GM12878 (cell line): ENCODE results near the gene IQCC. TPM values are rescaled to one million over a fixed set of nuclear protein-coding genes. Genes with fewer than 3 reads are reported as not detected.

Experiments used
- ATAC-seq: fragments of 200-7000 bp; cut with Tn5 transposase; 3 replicates; pipeline ENCODE4 v1.9.1; 2020; ENCODE audit warnings: mild to moderate bottlenecking, moderate library complexity
- BruUV-seq: library from RNA; stranded (reverse); fragments of 400-500 nt; replicated peaks from 2 replicates; lab custom pipeline; 2021; lab: Mats Ljungman, UMichigan
- CTCF ChIA-PET: fragments of 300-600 bp; sonication (Branson Sonifier 250); formaldehyde crosslinking; extraction: SDS; loops from one replicate; lab custom pipeline; 2021; ENCODE audit warnings: inconsistent platforms; lab: Yijun Ruan, JAX
- POLR2A ChIA-PET: fragments of 350-600 bp; formaldehyde crosslinking; extraction: SDS; loops from one replicate; lab custom pipeline; 2021; ENCODE audit warnings: inconsistent platforms; lab: Charles Lee
- RAD21 ChIA-PET: fragments of 300-600 bp; sonication (Branson Sonifier 250); formaldehyde crosslinking; loops from one replicate; lab custom pipeline; 2023; ENCODE audit warnings: antibody characterized with exemption; ENCODE audit not compliant: unreplicated experiment; lab: Charles Lee
- SMC1A ChIA-PET: fragments of 300-600 bp; sonication (Branson Sonifier 250); formaldehyde crosslinking; loops from one replicate; lab custom pipeline; 2023; ENCODE audit not compliant: unreplicated experiment, uncharacterized antibody; lab: Charles Lee
- DNase-seq: peaks from one replicate; pipeline ENCODE4 v3.0.0-alpha.2; 2011; ENCODE audit warnings: low read depth, low spot score
- FAIRE-seq: peaks from 3 replicates; lab custom pipeline; 2011; peaks lifted over from hg19 to GRCh38; lab: Jason Lieb, UNC
- H2AFZ ChIP-seq: 2 replicates; pipeline ENCODE4 v1.6.0; 2011; ENCODE audit warnings: low read depth, low read length, control low read depth; ENCODE audit not compliant: control insufficient read depth
- H3K27ac ChIP-seq: 2 replicates; pipeline ENCODE4 v1.5.1; 2011; ENCODE audit warnings: control low read depth; ENCODE audit not compliant: control insufficient read depth, insufficient read depth
- H3K27me3 ChIP-seq, 2 experiments: replicated peaks in 1 of 2; 2 replicates each; pipeline versions ENCODE4 v1.6.0 to v1.6.1; 2011; ENCODE audit warnings: low read length in 1 of 2; ENCODE audit not compliant: control insufficient read depth in 2 of 2, insufficient read depth in 2 of 2
- H3K36me3 ChIP-seq, 2 experiments: 2 replicates each; pipeline ENCODE4 v1.5.1; 2011; ENCODE audit warnings: low read length in 1 of 2; ENCODE audit not compliant: control insufficient read depth in 2 of 2, insufficient read depth in 2 of 2
- H3K4me1 ChIP-seq: 2 replicates; pipeline ENCODE4 v1.6.1; 2011; ENCODE audit warnings: mild to moderate bottlenecking, low read length, moderate library complexity, mixed read lengths; ENCODE audit not compliant: control insufficient read depth, insufficient read depth
- H3K4me2 ChIP-seq: 2 replicates; pipeline ENCODE4 v1.6.0; 2011; ENCODE audit warnings: control low read depth; ENCODE audit not compliant: control insufficient read depth, insufficient read depth
- H3K4me3 ChIP-seq: fragments of 200-600 bp; sonication (generic); 2 replicates; pipeline ENCODE4 v1.5.1; 2016
- H3K79me2 ChIP-seq: 2 replicates; pipeline ENCODE4 v1.6.0; 2011; ENCODE audit warnings: low read length; ENCODE audit not compliant: control insufficient read depth, insufficient read depth
- H3K9ac ChIP-seq: 2 replicates; pipeline ENCODE4 v1.8.0; 2011; ENCODE audit warnings: low read length, control low read depth, mixed read lengths; ENCODE audit not compliant: control insufficient read depth, insufficient read depth
- H3K9me3 ChIP-seq: replicated peaks from 3 replicates; pipeline ENCODE4 v1.5.1; 2011; ENCODE audit warnings: mild to moderate bottlenecking, low read length; ENCODE audit not compliant: control insufficient read depth, insufficient read depth
- H4K20me1 ChIP-seq: 2 replicates; pipeline ENCODE4 v1.6.0; 2011; ENCODE audit not compliant: control insufficient read depth, insufficient read depth
- IRF3 ChIP-seq: fragments of 450-650 bp; IDR thresholded peaks from 2 replicates; pipeline ENCODE4 v1.6.1; 2014; ENCODE audit warnings: mild to moderate bottlenecking
- JUNB ChIP-seq: IDR thresholded peaks from 2 replicates; pipeline ENCODE4 v1.6.1; 2016; ENCODE audit warnings: antibody characterized with exemption, mild to moderate bottlenecking
- MTA3 ChIP-seq: IDR thresholded peaks from 2 replicates; pipeline ENCODE4 v1.6.1; 2012; ENCODE audit warnings: low read length, inconsistent platforms, borderline replicate concordance
- MYB ChIP-seq: fragments of 150-350 bp; IDR thresholded peaks from 2 replicates; pipeline ENCODE4 v1.6.1; 2014; ENCODE audit warnings: mild to moderate bottlenecking, low read depth, low read length, borderline replicate concordance
- RBBP5 ChIP-seq: fragments of 200-600 bp; sonication (generic); conservative IDR thresholded peaks from 2 replicates; pipeline ENCODE4 v1.6.1; 2016
- REST ChIP-seq: IDR thresholded peaks from 2 replicates; pipeline ENCODE4 v1.6.1; 2012; ENCODE audit warnings: mild to moderate bottlenecking, low read depth, low read length
- USF2 ChIP-seq: IDR thresholded peaks from 2 replicates; pipeline ENCODE4 v1.6.1; 2011; ENCODE audit warnings: low read depth, low read length, improper control_type of control experiment, borderline replicate concordance
- YBX1 ChIP-seq: fragments of 450-650 bp; IDR thresholded peaks from 2 replicates; pipeline ENCODE4 v1.6.1; 2016; ENCODE audit warnings: antibody characterized with exemption
- ZZZ3 ChIP-seq: IDR thresholded peaks from 2 replicates; pipeline ENCODE4 v1.6.1; 2011; ENCODE audit warnings: low read depth; ENCODE audit not compliant: control insufficient read depth, insufficient read length
- WGBS: methylation state at CpG from one replicate; pipeline ENCODE4 v1.1.6; 2016; ENCODE audit warnings: low lambda C conversion rate; ENCODE audit not compliant: insufficient replicate concordance, insufficient coverage; ENCODE audit errors: missing lambda C conversion rate; 5-methylcytosine and 5-hydroxymethylcytosine counted together
- in situ Hi-C: fragments of 300-500 bp; cut with MboI; formaldehyde crosslinking; loops from 9 replicates; pipeline ENCODE4 v1.14.3; 2018; ENCODE audit warnings: mixed read lengths
- intact Hi-C: fragments of 100-400 bp; cut with micrococcal nuclease; formaldehyde crosslinking; loops from one replicate; pipeline ENCODE4 v1.14.2; 2022; ENCODE audit not compliant: unreplicated experiment
- polyA plus RNA-seq, 11 experiments: library from polyadenylated mRNA; depleted of rRNA in 4 of 11; unstranded in 6 of 11; stranded (reverse) in 5 of 11; fragments of >200 nt; fragmentation: Nextera tagmentation in 4 of 11; fragmentation: Illumina TruSeq in 1 of 11; extraction: Ambion mirVana in 4 of 11; extraction: Trizol in 1 of 11; gene quantifications; 1 replicate in 1 of 11; 2 replicates in 10 of 11; pipeline versions ENCODE4 v1.2.1 to v1.2.3, GENCODE V29; 2011 to 2016; ENCODE audit warnings: inconsistent platforms in 2 of 11, missing spikeins in 2 of 11, low read depth in 1 of 11
- total RNA-seq, 4 experiments: library from RNA; depleted of rRNA in 3 of 4; stranded (reverse); fragments of >200 nt in 3 of 4; fragmentation: Illumina TruSeq in 1 of 4; extraction: Trizol in 1 of 4; gene quantifications; 2 replicates each; pipeline versions ENCODE4 v1.2.1 to v1.2.3, GENCODE V29; 2013 to 2021

The IQCC gene
- total and polyA plus RNA-seq, 10 of the 15 experiments (the other 5 are each of a cell fraction or from before 2014, with no cell fraction given): 2.1 to 6.8 (median 4.9) TPM

GRCh38 chr1:32246888-32247273 is 41.4 kb downstream of the IQCC start, which contains the start of gene FAM167B:
FAM167B (plus strand) TSS chr1:32247222; CDS start chr1:32247422, 200 bp downstream.
- in situ Hi-C loops (no loop called here), intact Hi-C loops (no loop called here)
- no peaks in the 10 kb centered on the region for H3K9me3 ChIP-seq
- ChIA-PET POLR2A (interaction anchor here (0.9 kb wide), 1 partner anchor 50 kb away, joined by 3 read pairs; no protein-coding TSS in a partner anchor), SMC1A (interaction anchor here (0.7 to 14.4 kb wide), 5 partner anchors 27 to 155 kb away, joined by 3 to 124 read pairs (median 3); partner anchors contain the start of gene KPNA6), CTCF (interaction anchor here (2.9 to 9.6 kb wide), 8 partner anchors 8 to 154 kb away, joined by 14 to 123 read pairs (median 42); partner anchors contain the start of genes EIF3I and TMEM234), RAD21 (interaction anchor here (2.1 to 4.7 kb wide), 2 partner anchors 31 to 90 kb away, joined by 10 to 30 read pairs; partner anchors contain the start of gene MARCKSL1)
- no peak within 1 kb of the TSS for H3K4me3 ChIP-seq
- DNase-seq (no peak), FAIRE-seq (no peak), ATAC-seq (no peak)
- peak within 1 kb of the TSS; percentile 32 for H3K4me2 ChIP-seq
- H3K4me1 ChIP-seq: peaks cover 48% of the 10 kb centered on the region
- BruUV-seq: no TSS peak
- no peaks in the 10 kb centered on the region for H3K36me3 ChIP-seq
- H4K20me1 ChIP-seq: no peaks in the 10 kb centered on the region
- TF ChIP-seq MTA3 (no peak), USF2 (no peak), RBBP5 (no peak), YBX1 (no peak), REST (no peak), MYB (no peak), IRF3 (no peak), ZZZ3 (no peak), JUNB (no peak)
- H3K27ac ChIP-seq: no peak within 1 kb of the TSS; the same call in none of the 2 replicates
- 67% methylated on average over 3 of the region's 3 CpGs for WGBS
- H3K27me3 ChIP-seq: no peaks in the 10 kb centered on the region
- H3K9ac ChIP-seq: no peak within 1 kb of the TSS
- H2AFZ ChIP-seq: peak within 1 kb of the TSS; percentile 78
- peaks cover 12% of the 10 kb centered on the region for H3K79me2 ChIP-seq
